HEK293 (cell line): ENCODE results near the gene PC.

ENCODE experiments used
- ZNF184 ChIP-seq: fragments of 450-650 bp; IDR thresholded peaks from 2 replicates; pipeline ENCODE4 v1.5.1; 2018; ENCODE audit warnings: missing biosample characterization, mild to moderate bottlenecking, missing genetic modification characterization
- ZNF214 ChIP-seq: fragments of 450-650 bp; formaldehyde crosslinking; IDR thresholded peaks from 2 replicates; pipeline ENCODE4 v1.5.1; 2017; ENCODE audit warnings: missing biosample characterization, mild to moderate bottlenecking, missing genetic modification characterization, borderline replicate concordance
- ZNF292 ChIP-seq: fragments of 450-650 bp; formaldehyde crosslinking; IDR thresholded peaks from 2 replicates; pipeline ENCODE4 v1.5.1; 2016; ENCODE audit warnings: low read depth, missing biosample characterization, missing genetic modification characterization, borderline replicate concordance
- TF ChIP-seq, protein P1 (sequence below): fragments of 450-650 bp; formaldehyde crosslinking; IDR thresholded peaks from 2 replicates; pipeline ENCODE4 v1.5.1; 2016; ENCODE audit warnings: missing biosample characterization, missing genetic modification characterization
- TF ChIP-seq, protein P2 (sequence below): fragments of 450-650 bp; formaldehyde crosslinking; IDR thresholded peaks from 2 replicates; pipeline ENCODE4 v1.5.1; 2016; ENCODE audit warnings: missing biosample characterization, missing genetic modification characterization

DNA sequence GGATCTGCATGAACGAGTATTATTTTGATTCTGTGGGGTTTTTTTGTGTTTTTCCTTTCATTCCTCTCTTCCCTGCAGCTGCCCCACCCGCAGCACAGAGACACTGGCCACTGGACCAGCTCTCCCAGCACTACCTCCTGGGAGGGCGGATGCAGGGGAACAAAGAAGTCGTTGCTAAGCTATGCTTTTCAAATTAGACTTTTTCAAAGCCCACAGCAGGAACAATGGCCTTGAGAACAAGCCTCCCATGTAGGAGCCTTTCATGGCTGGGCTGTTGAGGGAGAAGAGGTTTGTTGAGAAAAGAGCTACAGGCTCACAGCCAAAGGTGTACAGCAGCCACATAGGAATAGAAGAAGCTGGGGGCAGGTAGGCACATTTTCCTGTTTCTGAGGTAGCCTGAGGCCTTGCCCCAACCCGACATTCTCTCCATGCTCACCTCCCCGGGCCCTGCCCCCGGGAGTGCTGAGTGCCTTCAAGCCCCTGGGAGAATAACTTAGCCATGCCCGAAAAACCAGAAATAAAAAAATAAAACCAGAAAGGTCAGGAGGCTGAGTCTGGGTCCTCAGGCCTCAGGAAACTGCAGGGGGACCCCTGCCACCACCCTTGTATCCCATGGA lies 44.2 kb upstream of the PC start:
- no peak for TF ChIP-seq ZNF214 (tag by site-specific recombination)
- TF ChIP-seq, protein P1, sequence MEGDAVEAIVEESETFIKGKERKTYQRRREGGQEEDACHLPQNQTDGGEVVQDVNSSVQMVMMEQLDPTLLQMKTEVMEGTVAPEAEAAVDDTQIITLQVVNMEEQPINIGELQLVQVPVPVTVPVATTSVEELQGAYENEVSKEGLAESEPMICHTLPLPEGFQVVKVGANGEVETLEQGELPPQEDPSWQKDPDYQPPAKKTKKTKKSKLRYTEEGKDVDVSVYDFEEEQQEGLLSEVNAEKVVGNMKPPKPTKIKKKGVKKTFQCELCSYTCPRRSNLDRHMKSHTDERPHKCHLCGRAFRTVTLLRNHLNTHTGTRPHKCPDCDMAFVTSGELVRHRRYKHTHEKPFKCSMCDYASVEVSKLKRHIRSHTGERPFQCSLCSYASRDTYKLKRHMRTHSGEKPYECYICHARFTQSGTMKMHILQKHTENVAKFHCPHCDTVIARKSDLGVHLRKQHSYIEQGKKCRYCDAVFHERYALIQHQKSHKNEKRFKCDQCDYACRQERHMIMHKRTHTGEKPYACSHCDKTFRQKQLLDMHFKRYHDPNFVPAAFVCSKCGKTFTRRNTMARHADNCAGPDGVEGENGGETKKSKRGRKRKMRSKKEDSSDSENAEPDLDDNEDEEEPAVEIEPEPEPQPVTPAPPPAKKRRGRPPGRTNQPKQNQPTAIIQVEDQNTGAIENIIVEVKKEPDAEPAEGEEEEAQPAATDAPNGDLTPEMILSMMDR (tag by site-specific recombination), result no peak
- TF ChIP-seq, protein P2, sequence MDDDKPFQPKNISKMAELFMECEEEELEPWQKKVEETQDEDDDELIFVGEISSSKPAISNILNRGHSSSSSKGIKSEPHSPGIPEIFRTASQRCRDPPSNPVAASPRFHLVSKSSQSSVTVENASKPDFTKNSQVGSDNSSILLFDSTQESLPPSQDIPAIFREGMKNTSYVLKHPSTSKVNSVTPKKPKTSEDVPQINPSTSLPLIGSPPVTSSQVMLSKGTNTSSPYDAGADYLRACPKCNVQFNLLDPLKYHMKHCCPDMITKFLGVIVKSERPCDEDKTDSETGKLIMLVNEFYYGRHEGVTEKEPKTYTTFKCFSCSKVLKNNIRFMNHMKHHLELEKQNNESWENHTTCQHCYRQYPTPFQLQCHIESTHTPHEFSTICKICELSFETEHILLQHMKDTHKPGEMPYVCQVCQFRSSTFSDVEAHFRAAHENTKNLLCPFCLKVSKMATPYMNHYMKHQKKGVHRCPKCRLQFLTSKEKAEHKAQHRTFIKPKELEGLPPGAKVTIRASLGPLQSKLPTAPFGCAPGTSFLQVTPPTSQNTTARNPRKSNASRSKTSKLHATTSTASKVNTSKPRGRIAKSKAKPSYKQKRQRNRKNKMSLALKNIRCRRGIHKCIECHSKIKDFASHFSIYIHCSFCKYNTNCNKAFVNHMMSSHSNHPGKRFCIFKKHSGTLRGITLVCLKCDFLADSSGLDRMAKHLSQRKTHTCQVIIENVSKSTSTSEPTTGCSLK (tag by site-specific recombination), result no peak
- no peak for TF ChIP-seq ZNF292
- no peak for TF ChIP-seq ZNF184 (tag by site-specific recombination)
